DND-41 (cell line): Measurements from ENCODE around the gene SLC11A1.

Source experiments
- ATAC-seq: fragments of 200-7000 bp; cut with Tn5 transposase; 3 replicates; pipeline ENCODE4 v1.9.1; 2021; ENCODE audit warnings: low read depth; ENCODE audit not compliant: insufficient read depth
- DNase-seq: peaks from one replicate; pipeline ENCODE4 v3.0.0-alpha.2; 2020
- H2AFZ ChIP-seq: 2 replicates; pipeline ENCODE4 v1.6.0; 2012; ENCODE audit warnings: low read depth, low read length
- H3K27ac ChIP-seq: 2 replicates; pipeline ENCODE4 v1.5.1; 2012; ENCODE audit warnings: low read length, inconsistent platforms
- H3K27me3 ChIP-seq: fragments of 200-600 bp; sonication (generic); 2 replicates; pipeline ENCODE4 v1.6.0; 2012; ENCODE audit warnings: low read length, mild to moderate bottlenecking, inconsistent platforms; ENCODE audit not compliant: insufficient read depth, poor library complexity
- H3K36me3 ChIP-seq: 2 replicates; pipeline ENCODE4 v1.5.1; 2012; ENCODE audit warnings: low read length, inconsistent platforms; ENCODE audit not compliant: insufficient read depth
- H3K4me1 ChIP-seq: 2 replicates; pipeline ENCODE4 v1.5.1; 2012; ENCODE audit warnings: mild to moderate bottlenecking, low read length; ENCODE audit not compliant: insufficient read depth
- H3K4me2 ChIP-seq: 2 replicates; pipeline ENCODE4 v1.6.0; 2012; ENCODE audit warnings: mild to moderate bottlenecking, moderate library complexity, low read length, inconsistent platforms; ENCODE audit not compliant: insufficient read depth
- H3K4me3 ChIP-seq, 2 experiments: fragments of 200-600 bp in 1 of 2; shearing (Covaris generic) in 1 of 2; 2 replicates each; pipeline ENCODE4 v1.5.1; 2012 to 2016; ENCODE audit warnings: inconsistent platforms in 2 of 2, low read length in 2 of 2, mild to moderate bottlenecking in 2 of 2, low read depth in 1 of 2, moderate library complexity in 1 of 2
- H3K79me2 ChIP-seq: 2 replicates; pipeline ENCODE4 v1.6.0; 2012; ENCODE audit warnings: low read length, inconsistent platforms; ENCODE audit not compliant: insufficient read depth
- H3K9ac ChIP-seq: 2 replicates; pipeline ENCODE4 v1.6.0; 2012; ENCODE audit warnings: low read depth, mild to moderate bottlenecking, inconsistent platforms, low read length, moderate library complexity
- H3K9me3 ChIP-seq: 2 replicates; pipeline ENCODE4 v1.5.1; 2012; ENCODE audit warnings: low read length, moderate library complexity, mild to moderate bottlenecking, inconsistent platforms; ENCODE audit not compliant: insufficient read depth, severe bottlenecking
- H4K20me1 ChIP-seq: 2 replicates; pipeline ENCODE4 v1.6.0; 2012; ENCODE audit warnings: low read length; ENCODE audit not compliant: insufficient read depth
- CTCF ChIP-seq: IDR thresholded peaks from 2 replicates; pipeline ENCODE4 v1.5.1; 2012; ENCODE audit warnings: borderline replicate concordance, low read length, moderate library complexity, mild to moderate bottlenecking; ENCODE audit not compliant: poor library complexity, severe bottlenecking; ENCODE audit errors: extremely low read depth
- EZH2 ChIP-seq: IDR thresholded peaks from 3 replicates; pipeline ENCODE4 v1.6.1; 2012; ENCODE audit warnings: borderline replicate concordance, low read depth, mild to moderate bottlenecking, moderate library complexity, low read length, inconsistent platforms; ENCODE audit not compliant: severe bottlenecking

The SLC11A1 gene

GRCh38 chr2:218438596-218438995 is 56.5 kb downstream of the SLC11A1 start:
- Histone ChIP-seq H3K27ac (no peak overlapping the region), H3K9me3 (no peaks in the 10 kb centered on the region), H3K4me3 (no peak overlapping the region), H3K9ac (no peak overlapping the region), H2AFZ (no peak overlapping the region), H4K20me1 (no peaks in the 10 kb centered on the region), H3K27me3 (no peaks in the 10 kb centered on the region), H3K4me2 (no peak overlapping the region), H3K36me3 (no peaks in the 10 kb centered on the region), H3K4me1 (no peaks in the 10 kb centered on the region), H3K79me2 (no peaks in the 10 kb centered on the region)
- TF ChIP-seq EZH2 (no peak), CTCF (no peak)
- DNase-seq (no peak), ATAC-seq (no peak)

- H3K27me3 ChIP-seq, result no peaks in the 10 kb centered on the region
- no peaks in the 10 kb centered on the region for H3K79me2 ChIP-seq
- no peak for TF ChIP-seq CTCF
- no peak for TF ChIP-seq EZH2
- ATAC-seq, result no peak
- no peaks in the 10 kb centered on the region for H3K4me1 ChIP-seq
- H3K9ac ChIP-seq, result no peak overlapping the region
- H3K4me3 ChIP-seq, result no peak overlapping the region
- H3K36me3 ChIP-seq, result peaks cover 19% of the 10 kb centered on the region
- no peak for DNase-seq
- no peaks in the 10 kb centered on the region for H4K20me1 ChIP-seq
- H2AFZ ChIP-seq, result no peak overlapping the region
- no peak overlapping the region for H3K4me2 ChIP-seq
- H3K9me3 ChIP-seq, result no peaks in the 10 kb centered on the region
- H3K27ac ChIP-seq, result no peak overlapping the region
Observed at GRCh38 chr2:218444692-218445357, 62.8 kb downstream of the SLC11A1 start.

- Histone ChIP-seq H3K4me2 (no peak overlapping the region), H3K4me1 (no peaks in the 10 kb centered on the region), H3K79me2 (no peaks in the 10 kb centered on the region), H3K27me3 (no peaks in the 10 kb centered on the region), H4K20me1 (no peaks in the 10 kb centered on the region), H3K9me3 (no peaks in the 10 kb centered on the region), H3K4me3 (no peak overlapping the region), H3K36me3 (peaks cover 27% of the 10 kb centered on the region), H2AFZ (no peak overlapping the region), H3K27ac (no peak overlapping the region), H3K9ac (no peak overlapping the region)
- no peak for DNase-seq
- TF ChIP-seq CTCF (no peak), EZH2 (no peak)
- no peak for ATAC-seq
Observed at GRCh38 chr2:218445602-218446001, 63.5 kb downstream of the SLC11A1 start.
